Ishikawa (cell line): ENCODE results near the gene SLC25A44.

Experiments
- EP300 ChIP-seq: IDR thresholded peaks from 2 replicates; pipeline ENCODE4 v1.6.1; 2012; ENCODE audit warnings: borderline replicate concordance
- FOXM1 ChIP-seq: IDR thresholded peaks from 2 replicates; pipeline ENCODE4 v1.6.1; 2012; ENCODE audit warnings: low read depth, borderline replicate concordance
- MAX ChIP-seq: IDR thresholded peaks from 2 replicates; pipeline ENCODE4 v1.6.1; 2012
- TEAD4 ChIP-seq: IDR thresholded peaks from 2 replicates; pipeline ENCODE4 v1.6.1; 2012
- USF1 ChIP-seq: IDR thresholded peaks from 2 replicates; pipeline ENCODE4 v1.6.1; 2012

GRCh38 chr1:156148216-156148615, 45.7 kb upstream of the SLC25A44 start:
- TF ChIP-seq MAX (no peak), EP300 (no peak), TEAD4 (no peak), USF1 (no peak), FOXM1 (no peak)
